ENCODE results near the gene FOXR1. TPM values are rescaled to one million over a fixed set of nuclear protein-coding genes. Genes with fewer than 3 reads are reported as not detected.

FOXR1 gene
- total and polyA plus RNA-seq, 4 donors, result not detected

GRCh38 chr11:118998822-118999221 lies 27.3 kb downstream of the FOXR1 start:
- Histone ChIP-seq H3K4me3 (peak overlapping the region; percentile 94), H3K27ac (ENCODE audit: low read depth in 1 of 2, low read length in 1 of 2) (peak overlapping the region; percentile 69 to 95), H3K4me1 (ENCODE audit: control insufficient read depth in 5 of 5, insufficient read depth in 5 of 5, low read length in 5 of 5) (peaks cover 0 to 20% (median 5%) of the 10 kb centered on the region in 5 donors), H3K9me3 (ENCODE audit: control insufficient read depth in 4 of 4, insufficient read depth in 3 of 4, low read length in 3 of 4) (no peaks in the 10 kb centered on the region), H3K9ac (ENCODE audit: insufficient read depth in 1 of 2, low read length in 2 of 2) (peak overlapping the region; percentile 16 to 46), H3K36me3 (ENCODE audit: control insufficient read depth in 4 of 4, insufficient read depth in 4 of 4, low read length in 4 of 4) (peaks cover 5 to 14% (median 11%) of the 10 kb centered on the region in 4 donors), H3K27me3 (ENCODE audit: control insufficient read depth in 3 of 3, insufficient read depth in 3 of 3, low read length in 2 of 3) (no peaks in the 10 kb centered on the region)
- DNase-seq (peak in 1 of 3 donors; percentile 13), ATAC-seq (ENCODE audit: insufficient read depth, low FRiP score) (no peak)
- 50 to 71% methylated on average over 6 of the region's 6 CpGs for WGBS, 2 donors
- TF ChIP-seq CTCF (IDR thresholded peaks at IDR 0.05; ENCODE audit: control extremely low read depth, extremely low read depth), result no peak

- H3K36me3 ChIP-seq (ENCODE audit: control insufficient read depth in 4 of 4, insufficient read depth in 4 of 4, low read length in 4 of 4), result peaks cover 5 to 18% (median 14%) of the 10 kb centered on the region in 4 donors
Measured at GRCh38 chr11:119000906-119001305, 29.3 kb downstream of the FOXR1 start.

GRCh38 chr11:119006656-119007055 lies 35.1 kb downstream of the FOXR1 start:
- H3K9ac ChIP-seq (ENCODE audit: insufficient read depth in 1 of 2, low read length in 2 of 2), result no peak overlapping the region
- H3K27me3 ChIP-seq (ENCODE audit: control insufficient read depth in 3 of 3, insufficient read depth in 3 of 3, low read length in 2 of 3), result no peaks in the 10 kb centered on the region
- no peaks in the 10 kb centered on the region for H3K9me3 ChIP-seq (ENCODE audit: control insufficient read depth in 4 of 4, insufficient read depth in 3 of 4, low read length in 3 of 4)
- H3K36me3 ChIP-seq (ENCODE audit: control insufficient read depth in 4 of 4, insufficient read depth in 4 of 4, low read length in 4 of 4), result peaks cover 0 to 28% (median 22%) of the 10 kb centered on the region in 4 donors
- H3K4me1 ChIP-seq (ENCODE audit: control insufficient read depth in 5 of 5, insufficient read depth in 5 of 5, low read length in 5 of 5), result no peaks in the 10 kb centered on the region
- DNase-seq, result no peak
- 87 to 91% methylated on average over 4 of the region's 4 CpGs for WGBS, 2 donors
- ATAC-seq (ENCODE audit: insufficient read depth, low FRiP score), result no peak
- H3K27ac ChIP-seq (ENCODE audit: low read depth in 1 of 2, low read length in 1 of 2), result no peak overlapping the region
- TF ChIP-seq CTCF (IDR thresholded peaks at IDR 0.05; ENCODE audit: control extremely low read depth, extremely low read depth), result no peak
- no peak overlapping the region for H3K4me3 ChIP-seq

More at GRCh38 chr11:119000906-119001305, 29.3 kb downstream of the FOXR1 start:
- WGBS, 2 donors, result 64 to 71% methylated on average over 1 of the region's 1 CpG
- no peak for ATAC-seq (ENCODE audit: insufficient read depth, low FRiP score)
- TF ChIP-seq CTCF (IDR thresholded peaks at IDR 0.05; ENCODE audit: control extremely low read depth, extremely low read depth), result no peak
- Histone ChIP-seq H3K4me3 (no peak overlapping the region), H3K27me3 (ENCODE audit: control insufficient read depth in 3 of 3, insufficient read depth in 3 of 3, low read length in 2 of 3) (no peaks in the 10 kb centered on the region), H3K4me1 (ENCODE audit: control insufficient read depth in 5 of 5, insufficient read depth in 5 of 5, low read length in 5 of 5) (peaks cover 0 to 20% (median 5%) of the 10 kb centered on the region in 5 donors), H3K9me3 (ENCODE audit: control insufficient read depth in 4 of 4, insufficient read depth in 3 of 4, low read length in 3 of 4) (no peaks in the 10 kb centered on the region), H3K27ac (ENCODE audit: low read depth in 1 of 2, low read length in 1 of 2) (no peak overlapping the region), H3K9ac (ENCODE audit: insufficient read depth in 1 of 2, low read length in 2 of 2) (no peak overlapping the region)
- no peak for DNase-seq

All from lung (tissue), 12 donors.